Measurements from ENCODE around the gene KIF26B.

Gene KIF26B

GRCh38 chr1:245245021-245245667, 90.4 kb downstream of the KIF26B start:
- DNase-seq = no peak

DNA sequence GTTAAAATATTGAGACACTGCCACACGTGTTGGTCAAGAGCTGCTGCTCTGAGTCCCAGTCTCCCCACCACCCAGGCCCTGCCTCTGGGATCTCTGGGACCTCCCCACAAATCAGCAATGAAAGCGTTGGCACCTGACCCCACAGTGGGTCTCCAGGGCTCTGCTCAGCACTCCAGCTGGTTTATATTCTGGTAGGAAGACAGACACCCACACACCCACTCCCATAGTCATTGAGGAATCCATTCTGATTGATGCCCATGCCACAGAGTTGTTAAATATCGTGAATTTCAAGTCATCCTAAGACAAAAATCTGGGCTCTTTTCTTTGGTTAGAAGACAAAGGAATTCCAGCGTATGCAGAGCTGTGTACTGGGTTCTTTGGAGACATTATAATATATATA, 91.6 kb downstream of the KIF26B start:
- no peak for DNase-seq

- no peak for DNase-seq
Measured at GRCh38 chr1:245247356-245247755, 92.6 kb downstream of the KIF26B start.

DNA sequence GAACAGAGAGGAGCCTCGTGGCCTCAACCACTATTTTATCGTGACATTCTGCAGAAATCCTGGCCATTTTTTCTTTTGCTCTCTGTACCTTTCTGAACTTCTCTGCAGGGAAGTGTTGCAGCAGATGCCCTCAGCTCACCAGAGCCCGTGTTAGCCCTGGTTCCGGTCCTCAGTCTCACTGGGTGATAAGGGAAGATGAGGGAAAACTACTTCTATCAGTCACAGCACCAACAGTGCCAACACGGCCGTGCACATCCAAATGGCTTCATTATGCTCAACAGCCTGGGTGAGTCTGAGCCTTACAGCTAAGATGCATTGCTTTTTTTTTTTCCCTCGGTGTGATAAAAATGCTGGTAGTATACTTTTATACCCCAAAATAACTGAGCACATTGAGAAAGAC, 93.0 kb downstream of the KIF26B start:
- no peak for DNase-seq

GRCh38 chr1:245248231-245248731, 93.5 kb downstream of the KIF26B start:
- DNase-seq = no peak

DNA sequence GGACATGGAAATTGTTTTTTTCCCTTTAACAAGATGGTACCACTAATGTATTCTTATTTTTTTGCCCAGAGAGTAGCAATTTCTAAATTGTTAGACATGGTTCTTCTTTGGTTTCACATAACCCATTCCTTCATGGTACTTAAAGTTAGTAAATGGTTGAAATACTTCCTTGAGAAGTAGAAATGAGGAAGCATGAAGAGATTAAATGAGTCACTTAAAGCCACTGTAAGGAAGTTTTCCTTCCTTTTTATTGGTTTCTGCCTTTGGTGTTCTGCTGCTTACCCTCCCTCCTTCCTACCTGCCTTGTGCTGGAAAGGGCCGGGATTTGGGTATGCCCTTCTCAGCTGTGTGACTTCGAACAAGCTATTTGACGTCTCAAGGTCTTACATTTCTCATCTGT, 101.0 kb downstream of the KIF26B start:
- peak; percentile 60 for DNase-seq

GRCh38 chr1:245256528-245256927, 101.7 kb downstream of the KIF26B start:
- no peak for DNase-seq

- DNase-seq = no peak
Measured at GRCh38 chr1:245258271-245258920, 103.6 kb downstream of the KIF26B start.

- DNase-seq = peak; percentile 60
Measured at GRCh38 chr1:245260110-245260882, 105.5 kb downstream of the KIF26B start.

DNA sequence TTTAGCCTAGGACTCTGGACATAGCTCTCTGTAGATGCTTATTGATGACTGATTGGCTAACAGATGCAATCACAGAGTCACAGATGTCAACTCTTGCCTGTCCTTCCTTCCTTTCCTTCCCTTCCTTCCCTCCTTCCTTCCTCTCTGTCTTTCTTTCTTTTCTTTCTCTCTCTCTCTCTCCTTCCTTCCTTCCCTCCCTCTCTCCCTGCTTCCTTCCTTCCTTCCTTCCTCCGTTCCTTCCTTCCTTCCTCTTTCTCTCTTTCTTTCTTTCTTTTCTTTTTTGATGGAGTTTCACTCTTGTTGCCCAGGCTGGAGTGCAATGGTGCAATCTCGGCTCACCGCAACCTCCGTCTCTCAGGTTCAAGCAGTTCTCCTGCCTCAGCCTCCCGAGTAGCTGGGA, 106.1 kb downstream of the KIF26B start:
- no peak for DNase-seq

GRCh38 chr1:245261786-245262185, 107.0 kb downstream of the KIF26B start:
- DNase-seq = no peak

- DNase-seq = no peak
Measured at GRCh38 chr1:245263529-245264095, 108.8 kb downstream of the KIF26B start.

DNA sequence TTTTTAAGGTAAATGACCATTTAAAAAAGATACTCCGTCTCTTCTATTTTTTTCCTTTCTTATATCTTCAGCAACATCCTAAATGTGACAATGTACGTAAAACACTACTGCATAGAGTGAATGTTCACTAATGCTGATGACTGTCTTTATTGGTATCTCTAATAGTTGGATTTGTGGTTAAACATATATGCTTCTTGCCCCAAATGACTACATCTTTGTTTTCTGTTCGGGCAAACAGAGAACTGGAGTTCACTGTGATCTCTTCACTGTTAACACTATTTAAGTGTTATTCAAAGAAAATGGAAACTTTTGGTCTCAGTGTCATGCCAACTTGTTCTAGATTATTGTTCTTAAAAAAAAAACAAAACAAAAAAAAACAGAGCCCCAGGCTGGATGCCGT, 109.4 kb downstream of the KIF26B start:
- DNase-seq = no peak

- no peak for DNase-seq
Measured at GRCh38 chr1:245266105-245266504, 111.3 kb downstream of the KIF26B start.

GRCh38 chr1:245270063-245270462, 115.3 kb downstream of the KIF26B start:
- no peak for DNase-seq

DNA sequence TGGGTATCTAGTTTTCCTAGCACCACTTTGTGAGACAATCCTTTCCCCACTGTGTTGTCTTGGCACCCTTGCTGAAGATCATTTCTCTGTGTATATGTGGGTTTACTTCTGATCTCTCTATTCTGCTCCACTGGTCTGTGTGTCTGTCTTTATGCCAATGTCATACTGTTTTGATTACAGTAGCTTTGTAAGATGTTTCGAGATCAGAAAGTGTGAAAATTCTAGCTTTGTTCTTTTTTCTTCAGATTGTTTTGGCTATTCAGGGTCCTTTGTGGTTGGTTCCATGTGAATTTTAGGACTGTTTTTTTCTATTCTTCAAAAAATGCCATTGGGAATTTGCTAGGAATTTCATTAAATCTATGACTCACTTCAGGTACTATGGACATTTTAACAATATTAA, 116.2 kb downstream of the KIF26B start:
- DNase-seq = no peak

DNA sequence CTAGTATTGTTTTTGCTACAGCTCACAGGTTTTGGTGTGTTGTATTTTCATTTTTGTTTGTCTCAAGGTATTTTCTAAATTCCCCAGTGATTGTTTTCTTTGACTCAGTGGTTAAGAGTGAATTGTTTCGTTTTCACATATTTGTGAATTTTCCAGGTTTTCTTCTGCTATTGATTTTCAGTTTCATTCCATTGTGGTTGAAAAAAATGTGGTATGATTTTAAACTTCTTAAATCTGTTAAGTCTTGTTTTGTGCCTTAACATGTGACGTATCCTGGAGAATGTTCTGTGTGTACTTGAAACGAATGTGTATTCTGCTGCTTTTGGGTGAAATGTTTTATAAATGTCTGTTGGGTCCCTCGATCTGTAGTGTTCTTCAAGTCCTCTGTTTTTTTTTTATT, 117.9 kb downstream of the KIF26B start:
- no peak for DNase-seq

DNA sequence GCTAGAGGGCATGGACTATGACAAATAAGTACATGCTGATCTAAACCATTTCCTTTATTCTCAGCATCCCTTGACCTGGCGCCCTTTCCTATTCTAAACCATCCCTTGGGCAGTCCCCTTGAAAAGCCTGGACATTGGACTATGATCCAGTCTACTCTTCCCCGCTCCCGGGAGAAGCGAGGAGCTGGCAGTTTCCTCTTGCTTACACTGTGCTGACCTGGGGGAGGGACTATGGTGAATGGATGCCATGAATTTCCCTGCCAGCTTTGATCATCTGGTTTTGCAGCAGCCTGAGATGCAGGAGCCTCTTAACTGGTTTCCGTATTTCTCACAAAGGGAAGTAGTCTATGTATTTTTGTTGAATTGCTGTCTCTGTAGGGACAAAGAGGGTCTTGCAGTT, 121.7 kb downstream of the KIF26B start:
- DNase-seq = no peak

- no peak for DNase-seq
Measured at GRCh38 chr1:245277276-245277675, 122.5 kb downstream of the KIF26B start.

- DNase-seq = no peak
Measured at GRCh38 chr1:245278846-245279245, 124.1 kb downstream of the KIF26B start.

- DNase-seq = no peak
Measured at GRCh38 chr1:245279346-245279745, 124.6 kb downstream of the KIF26B start.

DNA sequence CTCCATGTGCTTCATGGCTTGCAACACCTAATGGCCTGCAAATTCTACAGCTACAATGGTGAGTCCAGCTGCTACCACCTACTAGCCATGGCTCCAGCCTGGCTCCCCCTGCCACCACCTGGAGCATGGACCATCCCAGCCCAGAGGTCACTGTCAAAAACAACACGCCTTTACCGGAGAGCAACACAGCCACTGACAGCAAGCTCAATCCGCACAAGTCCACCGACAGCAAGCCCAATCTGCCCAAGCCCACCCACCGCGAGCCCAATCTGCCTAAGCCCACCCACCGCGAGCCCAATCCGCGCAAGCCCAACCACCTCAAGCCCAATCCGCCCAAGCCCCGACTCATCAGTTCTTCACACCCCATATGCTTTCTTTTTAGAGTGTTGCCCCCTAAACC, 128.2 kb downstream of the KIF26B start:
- no peak for DNase-seq

- no peak for DNase-seq
Measured at GRCh38 chr1:245285168-245285567, 130.4 kb downstream of the KIF26B start.

GRCh38 chr1:245288796-245289195, 134.0 kb downstream of the KIF26B start:
- no peak for DNase-seq

All from GF-D8 (cell line).